Measurements from ENCODE around the gene CDH4. TPM values are rescaled to one million over a fixed set of nuclear protein-coding genes. Genes with fewer than 3 reads are reported as not detected.

CDH4 gene
- polyA plus RNA-seq, 4 donors, result 1.1 to 8.1 (median 6.9) TPM

DNA sequence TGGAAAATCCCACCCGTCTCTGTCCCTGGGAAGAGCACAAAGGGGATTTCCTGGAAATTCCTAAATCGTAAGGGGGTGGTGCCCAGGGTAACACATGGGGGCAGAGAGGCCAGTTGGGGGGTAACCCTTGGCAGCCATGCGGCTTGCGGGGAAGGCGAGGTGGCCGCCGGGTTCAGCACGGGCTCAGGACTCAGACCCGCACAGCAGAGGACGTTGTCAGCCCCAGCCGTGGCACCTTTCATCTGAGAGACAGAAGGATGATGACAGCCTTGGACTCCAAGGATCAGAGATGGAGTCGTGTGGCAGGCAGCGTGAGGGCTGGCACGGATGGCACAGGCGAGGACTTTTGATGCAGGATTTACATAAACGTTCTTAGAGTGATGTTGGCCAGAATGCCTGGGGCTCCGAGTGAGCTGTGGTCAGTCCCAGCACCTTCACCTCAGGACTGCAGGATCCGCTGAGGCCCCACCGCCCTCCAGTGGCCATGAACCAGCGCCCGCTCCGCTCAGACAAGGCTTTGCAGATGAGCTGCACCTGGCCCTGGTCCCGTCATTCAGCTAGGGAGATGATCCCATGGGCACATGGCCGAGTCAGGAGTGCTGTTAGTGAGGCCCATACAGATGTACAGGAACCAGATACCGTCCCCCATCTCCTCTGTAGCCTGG, 623.3 kb downstream of the CDH4 start:
- DNase-seq (ENCODE audit: low read depth in 4 of 4, low spot score in 3 of 4), result no peak

DNA sequence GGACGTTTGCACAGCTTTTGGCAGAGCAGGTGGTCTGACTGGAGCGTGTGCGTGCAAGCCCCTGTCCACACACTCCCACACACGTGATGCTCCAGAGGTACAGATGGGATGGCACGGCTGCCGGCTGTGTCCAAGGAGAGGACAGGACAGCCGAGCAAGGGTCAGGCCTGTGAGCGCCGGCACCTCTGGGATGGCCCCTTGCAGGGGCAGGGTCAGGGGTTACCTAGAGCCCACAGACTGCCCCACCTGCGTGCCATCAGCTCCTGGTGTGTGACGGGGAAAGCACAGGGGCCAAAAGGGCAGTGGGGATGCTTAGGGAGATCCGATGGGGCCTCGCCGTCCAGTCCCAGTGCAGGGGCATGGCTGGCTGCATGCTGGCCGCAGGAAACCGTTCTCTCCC, 623.9 kb downstream of the CDH4 start:
- no peak for DNase-seq (ENCODE audit: low read depth in 4 of 4, low spot score in 3 of 4)

DNA sequence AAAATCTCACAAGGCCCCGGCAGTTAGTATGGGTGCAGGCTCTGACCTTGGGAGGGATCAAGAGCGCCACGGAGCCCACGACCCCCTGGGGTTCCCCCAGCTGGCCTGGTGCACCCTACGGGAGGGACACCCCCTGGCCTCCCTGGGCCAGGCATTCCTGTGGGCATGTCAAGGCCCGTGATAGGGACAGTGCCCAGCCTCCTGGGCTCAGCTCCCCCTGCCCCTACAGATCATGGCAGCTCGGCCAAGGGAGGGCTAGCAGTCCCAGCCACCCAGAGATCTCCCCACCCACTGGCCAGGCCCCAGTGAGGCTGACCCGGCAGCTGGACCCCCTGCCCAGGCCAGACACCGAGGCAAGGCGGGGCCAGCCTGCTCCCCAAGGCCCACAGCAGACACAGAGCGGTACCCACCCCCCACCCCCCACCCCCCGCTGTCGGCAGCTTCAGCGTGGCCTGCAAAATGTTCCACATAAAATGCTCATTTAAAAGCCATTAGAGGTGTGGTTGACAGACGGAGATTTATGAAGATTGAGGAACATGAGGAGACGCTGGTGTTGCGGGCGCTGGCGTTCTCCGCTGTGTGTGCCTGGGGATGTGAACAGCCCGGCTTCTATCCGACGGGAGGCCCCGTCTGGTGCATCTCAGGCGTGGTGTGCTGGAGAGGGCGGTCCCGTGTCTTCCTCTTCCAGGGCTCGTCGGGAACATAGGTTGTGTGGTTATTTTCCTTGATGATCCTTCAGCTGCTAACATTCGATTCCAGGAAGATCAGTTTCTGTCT, 625.1 kb downstream of the CDH4 start:
- no peak for DNase-seq (ENCODE audit: low read depth in 4 of 4, low spot score in 3 of 4)

DNA sequence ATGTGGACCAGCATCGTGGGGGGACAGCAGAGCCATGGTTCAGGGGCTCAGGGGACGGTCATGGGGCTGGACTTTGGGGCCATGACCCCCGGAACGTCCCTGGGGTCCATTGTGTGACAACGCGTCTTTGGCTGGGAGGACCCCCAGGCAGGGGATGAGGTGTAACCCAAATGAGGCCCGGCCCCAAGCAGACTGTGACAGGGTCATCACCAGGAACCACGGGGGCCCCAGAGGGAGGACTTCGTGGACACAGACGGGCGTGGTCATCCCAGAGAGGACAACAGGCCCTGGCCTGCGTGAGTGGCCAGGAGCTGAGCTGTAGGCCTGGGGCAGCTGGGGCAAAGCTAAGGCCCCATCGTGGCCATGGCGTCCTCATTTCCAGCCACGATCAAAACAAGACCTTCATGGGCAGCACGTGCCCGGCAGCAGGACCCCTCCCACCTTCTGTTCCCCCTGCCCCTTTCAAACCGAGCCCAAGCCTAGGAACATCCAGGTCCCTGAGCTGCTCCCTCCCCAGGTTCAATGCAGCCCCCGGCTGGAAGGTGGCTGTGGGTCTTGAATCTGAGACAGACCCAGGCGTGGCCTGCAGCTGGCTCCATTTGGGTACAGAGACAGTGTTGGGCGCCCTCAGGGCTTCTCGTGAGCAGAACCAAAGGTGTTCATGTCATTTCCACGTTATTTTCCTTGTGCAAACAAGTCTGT, 625.9 kb downstream of the CDH4 start:
- no peak for DNase-seq (ENCODE audit: low read depth in 4 of 4, low spot score in 3 of 4)

DNA sequence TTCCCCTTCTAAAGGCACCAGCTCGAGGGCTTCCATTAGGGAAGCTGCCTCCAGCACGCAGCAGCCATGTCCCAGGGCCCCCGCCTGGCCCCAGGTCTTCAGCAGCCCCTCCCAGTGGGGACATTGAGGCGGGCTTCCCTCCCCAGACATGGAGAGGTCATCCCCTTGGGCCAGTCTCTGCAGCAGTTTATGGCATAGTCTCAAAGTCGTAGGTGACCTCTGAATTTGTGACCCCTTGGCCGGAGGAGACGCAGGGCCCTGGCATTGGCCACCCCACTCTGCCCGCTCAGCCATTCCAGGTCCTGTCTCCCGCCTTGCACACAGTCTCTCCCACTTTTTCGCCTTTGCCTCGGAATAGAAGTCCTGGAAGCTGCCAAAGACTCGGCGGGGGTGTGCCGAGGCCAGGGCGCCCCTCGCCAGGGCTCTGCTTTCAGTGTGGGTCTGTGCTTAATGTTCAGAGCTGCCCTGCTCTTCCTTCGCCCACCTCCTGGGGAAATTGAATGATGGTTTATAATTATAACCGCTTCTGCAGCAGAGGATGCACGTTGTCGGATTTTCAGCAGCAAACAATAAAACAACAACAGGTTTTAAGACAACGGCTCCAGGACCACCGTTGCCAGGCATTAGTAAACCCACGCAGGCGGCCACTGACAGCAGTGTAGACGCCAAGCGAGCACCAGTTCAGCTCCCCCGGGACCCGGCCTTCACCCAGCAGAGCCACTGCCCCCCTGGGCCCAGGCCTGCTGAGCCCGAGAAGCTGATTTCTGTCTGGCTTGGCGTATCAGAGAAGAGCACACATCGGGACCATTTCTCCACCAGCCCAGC, 626.6 kb downstream of the CDH4 start:
- no peak for DNase-seq (ENCODE audit: low read depth in 4 of 4, low spot score in 3 of 4)

DNA sequence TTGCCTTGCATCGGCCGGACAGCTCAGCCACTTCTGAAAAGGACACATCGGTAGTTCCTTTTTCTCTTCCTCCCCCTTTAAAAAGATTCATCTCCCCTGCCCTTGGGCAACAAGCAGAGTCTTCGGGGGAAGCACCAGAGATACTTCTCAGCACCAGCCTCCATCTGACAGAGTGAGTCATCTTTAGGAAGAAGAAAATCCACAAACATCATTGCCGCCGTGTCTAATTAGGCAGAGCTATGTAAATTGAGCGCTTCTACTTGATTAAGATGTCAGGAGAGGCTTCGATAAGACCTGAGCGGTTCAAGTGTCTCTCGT, 627.2 kb downstream of the CDH4 start:
- no peak for DNase-seq (ENCODE audit: low read depth in 4 of 4, low spot score in 3 of 4)

DNA sequence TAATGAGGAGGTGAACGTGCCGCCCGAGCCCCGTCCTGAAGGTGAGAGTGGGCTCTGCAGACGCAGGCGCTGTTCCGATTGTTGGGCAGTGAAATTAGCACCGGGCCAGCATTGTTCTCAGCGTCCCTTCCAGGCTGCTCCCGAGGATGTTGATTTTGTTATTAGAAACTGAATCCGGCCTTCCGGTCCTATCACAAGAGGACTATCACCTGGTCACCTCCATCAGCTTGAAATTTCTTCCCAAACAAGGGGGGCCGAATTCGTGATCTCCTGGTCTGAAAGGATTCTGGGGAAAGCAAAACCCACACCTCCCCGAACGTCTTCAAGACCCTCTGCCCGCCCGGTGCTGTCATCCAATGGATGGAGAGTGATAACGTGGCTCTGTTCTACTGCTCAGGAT, 627.6 kb downstream of the CDH4 start:
- DNase-seq (ENCODE audit: low read depth in 4 of 4, low spot score in 3 of 4), result no peak

DNA sequence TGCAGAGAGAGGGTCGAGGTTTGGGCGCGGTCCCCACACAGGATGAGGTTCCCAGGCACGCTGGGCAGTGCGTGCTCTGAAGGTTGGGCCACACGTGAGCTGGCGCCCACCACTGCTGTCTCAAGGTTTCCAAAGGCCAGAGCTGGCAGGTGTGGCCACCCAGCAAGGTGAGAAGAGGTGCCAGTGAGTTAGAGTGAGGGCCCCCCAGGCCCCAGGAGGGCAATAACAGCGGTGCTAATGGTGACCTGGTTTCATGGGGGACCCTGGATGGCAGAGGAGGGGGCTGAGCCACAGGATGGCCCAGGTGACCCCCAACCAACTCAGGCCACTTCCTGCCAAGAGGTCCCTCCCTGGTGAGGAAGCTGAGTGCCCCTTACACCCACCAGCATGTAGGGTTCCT, 628.6 kb downstream of the CDH4 start:
- DNase-seq (ENCODE audit: low read depth in 4 of 4, low spot score in 3 of 4), result no peak

DNA sequence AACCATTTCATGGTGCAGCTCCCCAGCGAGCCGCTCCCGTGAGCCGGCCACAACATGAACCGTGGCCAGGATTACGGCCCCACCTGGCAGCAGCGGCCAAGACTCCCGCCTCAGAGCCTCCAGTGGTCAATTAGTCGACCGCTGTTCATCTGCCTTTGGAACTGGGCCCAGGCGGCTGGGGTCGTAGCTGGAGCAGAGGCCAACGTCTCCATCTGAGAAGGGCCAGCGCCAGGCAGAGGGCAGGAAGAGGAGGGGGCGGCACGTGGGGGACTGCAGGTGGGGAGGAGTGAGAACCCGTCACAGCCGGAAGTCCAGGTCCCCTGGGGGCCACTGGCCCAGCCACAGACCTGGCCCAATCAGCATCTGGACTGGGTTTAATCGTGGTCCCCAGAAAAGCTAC, 629.4 kb downstream of the CDH4 start:
- DNase-seq (ENCODE audit: low read depth in 4 of 4, low spot score in 3 of 4), result no peak

DNA sequence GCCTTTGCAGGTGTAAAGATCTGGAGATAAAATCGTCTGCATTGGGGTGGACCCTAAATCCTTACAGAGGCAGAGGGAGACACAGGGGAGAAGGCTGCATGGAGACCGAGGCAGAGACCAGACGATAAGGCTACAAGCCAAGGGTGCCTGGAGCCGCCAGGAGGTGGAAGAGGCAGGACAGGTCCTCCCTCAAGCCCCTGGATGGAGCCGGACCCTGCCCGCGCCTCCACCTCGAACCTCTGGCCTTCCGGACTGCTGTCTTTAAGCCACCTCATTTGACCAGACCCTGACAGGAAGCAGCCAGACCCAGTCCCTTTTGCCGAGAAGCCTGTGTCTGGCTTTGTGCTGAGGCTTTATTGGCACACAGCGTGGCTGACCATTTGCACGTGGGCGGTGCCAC, 629.8 kb downstream of the CDH4 start:
- DNase-seq (ENCODE audit: low read depth in 4 of 4, low spot score in 3 of 4), result no peak

DNA sequence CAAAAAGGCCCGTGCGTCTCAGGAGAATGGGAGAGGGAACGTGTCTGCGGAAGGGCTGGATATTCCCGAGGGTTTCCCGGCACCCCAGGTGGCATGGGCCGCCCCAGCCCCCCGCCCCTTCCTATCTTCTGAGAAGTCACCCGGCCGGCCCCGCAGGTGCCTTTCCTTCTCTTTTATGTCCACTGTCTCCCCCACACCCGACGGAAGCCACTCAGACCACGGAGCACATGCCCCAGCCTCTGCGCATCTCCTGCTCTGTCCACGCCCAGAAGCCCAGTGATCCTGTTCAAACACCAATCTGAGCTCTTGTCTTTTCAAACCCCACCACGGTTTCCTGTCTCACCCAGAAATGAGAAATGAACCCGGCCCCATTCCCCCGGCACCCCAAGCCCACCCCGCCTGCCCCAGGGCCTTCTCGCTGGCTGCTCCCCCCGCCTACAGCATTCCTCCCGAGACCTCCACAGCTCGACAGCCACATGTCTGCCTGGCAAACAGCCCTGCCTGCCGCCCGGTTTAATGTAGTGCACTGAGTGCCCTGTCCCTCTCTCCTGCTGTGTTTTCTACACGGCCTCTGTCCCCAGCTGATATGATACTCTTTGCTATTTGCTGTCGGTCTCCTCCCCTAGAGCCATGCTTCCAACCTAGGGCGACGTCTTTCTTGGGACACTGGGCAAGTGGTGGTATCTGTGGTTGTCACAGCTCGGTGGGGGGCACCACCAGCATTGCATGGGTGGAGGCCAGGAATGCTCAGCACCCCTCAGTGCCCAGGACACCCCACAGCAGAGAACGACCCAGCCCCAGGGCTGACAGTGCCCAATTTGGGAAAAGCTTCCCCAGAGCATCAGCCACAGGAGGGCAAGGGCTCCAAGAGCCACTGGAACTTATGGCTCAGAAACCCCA, 630.9 kb downstream of the CDH4 start:
- DNase-seq (ENCODE audit: low read depth in 4 of 4, low spot score in 3 of 4), result no peak

DNA sequence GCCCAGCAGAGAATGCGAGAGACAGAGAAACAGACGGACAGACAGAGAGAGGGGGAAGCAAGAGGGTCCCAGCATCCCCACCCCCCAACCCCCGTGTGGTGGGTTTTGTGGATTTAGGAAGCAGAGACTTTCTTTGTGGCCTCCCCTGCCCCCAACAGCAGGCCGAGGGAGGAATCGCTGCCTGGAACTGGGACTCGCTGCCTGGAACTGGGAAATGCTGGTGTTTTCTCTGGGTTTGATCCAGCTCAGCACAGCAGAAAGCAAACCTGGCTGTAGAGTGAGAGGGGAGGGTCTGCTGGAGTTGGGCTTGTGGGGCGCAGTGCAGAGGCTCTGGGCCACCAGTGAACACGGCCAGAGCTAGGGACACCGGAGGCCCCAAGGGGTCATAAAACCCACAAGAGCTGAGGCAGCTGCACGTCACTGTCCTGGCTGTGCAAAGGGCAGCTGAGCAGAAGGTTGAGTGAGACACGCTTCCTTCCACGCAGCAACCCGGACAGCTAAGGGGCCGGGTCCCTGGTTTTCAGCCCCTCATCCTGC, 631.9 kb downstream of the CDH4 start:
- no peak for DNase-seq (ENCODE audit: low read depth in 4 of 4, low spot score in 3 of 4)

DNA sequence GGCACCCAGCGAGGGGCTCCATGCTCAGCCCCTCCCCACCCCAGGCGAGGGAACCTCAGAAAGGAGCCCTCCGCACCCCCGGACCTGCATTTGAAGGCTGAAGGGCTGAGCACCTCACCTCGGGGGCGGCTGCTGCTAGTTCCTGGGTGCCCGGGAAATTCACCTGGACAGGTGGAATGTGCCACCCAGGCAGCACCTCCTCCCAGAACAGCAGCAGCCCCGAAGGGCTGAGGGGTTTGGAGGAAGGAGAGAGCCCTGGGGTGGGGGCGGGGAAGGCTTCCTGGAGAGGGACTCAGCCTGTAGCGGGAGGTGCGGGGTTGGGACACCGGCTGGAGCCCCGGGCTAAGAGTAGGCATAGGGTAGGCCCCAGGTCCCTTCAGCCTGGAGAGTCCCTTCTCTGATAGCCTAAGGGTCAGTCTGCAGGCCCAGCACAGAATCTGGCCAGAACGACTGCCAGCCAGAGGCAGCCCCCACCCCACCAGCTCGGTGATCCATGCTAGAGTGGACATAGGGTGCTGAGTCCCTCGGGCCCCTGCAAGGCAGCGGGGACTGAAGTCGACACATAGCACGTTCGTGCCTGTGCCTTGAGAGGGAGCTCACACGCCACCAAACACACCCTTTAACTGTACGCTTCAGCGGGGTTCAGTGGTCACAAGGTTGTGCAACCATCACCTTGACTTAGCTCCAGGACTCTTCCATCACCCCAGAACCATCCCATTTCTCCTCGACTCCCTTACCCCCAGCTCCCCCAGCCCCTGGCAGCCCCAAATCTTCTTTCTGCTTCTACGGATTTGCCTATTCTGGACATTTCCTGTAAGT, 632.7 kb downstream of the CDH4 start:
- DNase-seq (ENCODE audit: low read depth in 4 of 4, low spot score in 3 of 4), result no peak

DNA sequence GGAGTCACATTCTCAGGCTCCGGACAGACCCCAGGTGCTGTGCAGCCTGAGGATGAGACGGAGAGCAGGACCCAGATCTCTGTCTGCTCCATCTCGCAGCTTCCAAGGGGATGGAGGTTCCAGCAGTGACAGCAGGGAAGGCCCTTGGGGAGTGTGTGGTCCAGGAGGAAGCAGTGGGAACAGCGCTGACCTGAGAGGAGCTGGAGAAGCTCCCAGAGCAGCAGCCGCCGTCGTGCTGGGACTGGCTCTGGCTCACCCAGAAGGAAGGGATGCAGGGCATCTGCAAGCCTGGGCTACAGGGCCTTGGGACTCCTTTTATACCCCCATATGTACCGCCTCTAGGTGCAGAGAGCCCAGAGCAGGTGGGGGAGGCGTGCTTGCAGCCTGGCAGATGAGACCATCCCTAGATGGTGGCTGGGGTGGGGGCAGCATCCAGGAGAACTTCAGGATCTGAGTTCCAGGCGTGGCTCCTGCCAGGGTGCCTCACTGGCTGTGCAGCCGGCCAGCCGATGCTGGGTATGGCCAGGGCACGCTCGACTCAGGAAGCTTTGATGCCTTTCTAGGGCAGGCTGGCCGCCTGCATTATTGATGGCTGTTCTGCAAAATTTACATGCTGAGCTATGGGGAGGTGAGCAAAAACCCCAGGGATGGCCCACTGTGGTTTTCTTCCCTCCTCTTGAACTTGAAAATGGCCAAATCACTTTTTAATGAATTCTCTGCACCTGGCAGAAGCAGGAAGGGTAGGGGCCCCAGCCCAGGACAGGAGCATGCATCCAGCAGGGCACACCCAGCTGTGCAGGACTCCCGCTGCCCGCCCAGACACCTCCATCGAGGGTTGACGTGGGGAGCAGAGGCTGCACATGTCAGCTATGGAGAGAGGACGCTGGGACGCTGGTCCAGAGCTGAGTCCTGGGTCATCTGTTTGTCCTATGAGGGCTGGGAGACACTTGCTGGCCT, 634.0 kb downstream of the CDH4 start:
- no peak for DNase-seq (ENCODE audit: low read depth in 4 of 4, low spot score in 3 of 4)

DNA sequence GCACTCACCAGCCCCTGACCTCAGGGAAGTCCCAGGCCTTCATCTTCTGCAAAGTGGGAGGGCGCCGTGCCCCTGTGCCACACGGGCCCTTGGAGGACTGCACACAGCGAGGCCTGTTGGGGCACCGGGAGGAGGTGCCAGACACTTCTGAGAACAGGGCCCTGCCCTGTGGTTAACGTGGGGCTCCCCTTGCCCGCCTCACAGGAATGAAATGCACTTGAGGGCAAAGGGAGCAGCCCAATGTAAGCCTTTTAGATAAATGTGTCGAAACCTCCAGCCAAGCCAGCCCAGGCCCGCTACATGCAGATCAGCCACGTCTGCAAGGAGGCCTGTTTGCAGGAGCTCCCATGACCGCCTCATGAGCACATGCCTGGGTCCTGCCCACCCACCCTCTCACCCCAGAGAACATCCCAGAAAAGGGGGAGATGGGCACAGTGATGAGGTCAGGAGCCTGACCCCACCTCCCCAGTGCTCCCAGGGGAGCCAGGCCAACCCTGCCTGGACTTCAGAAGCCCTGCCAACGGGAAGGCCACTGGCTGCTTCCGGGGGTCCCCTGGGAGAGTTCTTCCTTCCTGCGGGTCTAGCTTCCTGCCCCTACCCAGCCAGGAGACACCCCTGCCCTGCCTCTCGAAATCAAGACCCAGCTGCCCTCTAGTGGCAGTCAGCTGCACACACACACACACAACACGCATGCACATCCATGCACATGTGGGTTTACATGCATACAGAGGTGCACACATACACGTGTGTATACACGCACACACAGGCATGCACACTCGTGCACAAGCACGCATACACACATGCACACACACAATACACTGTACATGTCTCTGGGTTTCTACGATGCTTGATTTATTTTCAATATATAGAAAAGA, 634.9 kb downstream of the CDH4 start:
- no peak for DNase-seq (ENCODE audit: low read depth in 4 of 4, low spot score in 3 of 4)

DNA sequence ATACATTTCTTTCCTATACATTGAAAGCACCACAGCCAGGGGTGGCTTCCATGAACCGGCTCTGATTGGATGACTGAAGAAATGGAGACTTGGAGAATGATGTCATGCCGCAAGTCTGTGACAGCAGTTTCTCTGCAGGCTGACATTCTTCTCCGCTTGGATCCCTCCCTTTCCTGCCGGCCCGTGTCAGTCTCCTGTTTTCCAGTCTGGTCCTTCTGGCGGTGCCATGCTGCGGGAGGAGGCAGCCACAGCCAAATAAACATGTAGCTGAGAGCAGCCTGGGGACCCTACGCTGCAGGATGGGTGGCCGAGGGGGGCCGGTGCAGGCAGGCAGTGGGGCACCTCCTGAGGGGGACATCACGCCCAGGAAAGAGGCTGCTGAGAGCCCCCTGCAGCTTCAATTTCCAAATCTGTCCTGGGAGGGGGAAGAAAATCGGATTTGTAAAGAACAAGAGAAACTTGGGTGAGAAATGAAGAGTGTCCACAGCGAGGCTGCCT, 635.6 kb downstream of the CDH4 start:
- no peak for DNase-seq (ENCODE audit: low read depth in 4 of 4, low spot score in 3 of 4)
